Common myeloid progenitor, CD34-positive (primary cell): ENCODE data around the gene ERRFI1.

Experiments used
- CTCF ChIA-PET: fragments of 350-600 bp; sonication (Branson Sonifier 250); formaldehyde crosslinking; loops from one replicate; lab custom pipeline; 2021; ENCODE audit warnings: antibody characterized with exemption; lab: Charles Lee
- POLR2A ChIA-PET: fragments of 350-600 bp; sonication (Branson Sonifier 250); formaldehyde crosslinking; loops from one replicate; lab custom pipeline; 2021; ENCODE audit warnings: antibody characterized with exemption; lab: Charles Lee
- DNase-seq, 3 donors: peaks; one replicate each; pipeline versions ENCODE4 v3.0.0 to v3.0.0-alpha.2; 2013
- H3K27ac ChIP-seq, 2 experiments: 1 replicate in 1 of 2; 2 replicates in 1 of 2; pipeline ENCODE4 v1.7.0; 2013; ENCODE audit warnings: inconsistent platforms in 2 of 2, low read length in 2 of 2, mild to moderate bottlenecking in 2 of 2, low read depth in 1 of 2, moderate library complexity in 1 of 2; ENCODE audit not compliant: severe bottlenecking in 2 of 2, insufficient read depth in 1 of 2, poor library complexity in 1 of 2
- H3K27me3 ChIP-seq, 5 experiments: replicated peaks in 2 of 5; 1 replicate in 3 of 5; 2 replicates in 2 of 5; pipeline versions ENCODE4 v1.6.1 to v1.7.0; 2013; ENCODE audit warnings: low read length in 4 of 5, mild to moderate bottlenecking in 2 of 5, moderate library complexity in 2 of 5, inconsistent platforms in 1 of 5; ENCODE audit not compliant: insufficient read depth in 5 of 5, control insufficient read depth in 4 of 5
- H3K36me3 ChIP-seq, 4 experiments: 1 replicate in 2 of 4; 2 replicates in 2 of 4; pipeline versions ENCODE4 v1.6.1 to v1.7.0; 2013; ENCODE audit warnings: low read length in 3 of 4, control low read depth in 1 of 4, mild to moderate bottlenecking in 1 of 4; ENCODE audit not compliant: control insufficient read depth in 4 of 4, insufficient read depth in 4 of 4
- H3K4me1 ChIP-seq, 4 experiments: 1 replicate in 3 of 4; 2 replicates in 1 of 4; pipeline versions ENCODE4 v1.6.1 to v1.7.1; 2013; ENCODE audit warnings: low read length in 3 of 4, mild to moderate bottlenecking in 3 of 4, control low read depth in 1 of 4, inconsistent platforms in 1 of 4, moderate library complexity in 1 of 4; ENCODE audit not compliant: control insufficient read depth in 4 of 4, insufficient read depth in 4 of 4; ENCODE audit errors: control extremely low read depth in 1 of 4
- H3K4me3 ChIP-seq, 7 experiments: 1 replicate in 4 of 7; 2 replicates in 3 of 7; pipeline versions ENCODE4 v1.5.1 to v1.7.0; 2013; ENCODE audit warnings: mild to moderate bottlenecking in 7 of 7, low read length in 6 of 7, moderate library complexity in 6 of 7, inconsistent platforms in 2 of 7, low read depth in 2 of 7, control low read depth in 1 of 7; ENCODE audit not compliant: insufficient read depth in 4 of 7, control insufficient read depth in 1 of 7; ENCODE audit errors: extremely low read depth in 1 of 7
- H3K9me3 ChIP-seq, 5 experiments: 1 replicate in 4 of 5; 2 replicates in 1 of 5; pipeline versions ENCODE4 v1.6.1 to v1.7.1; 2013; ENCODE audit warnings: low read length in 4 of 5, mild to moderate bottlenecking in 2 of 5, inconsistent platforms in 1 of 5, low read depth in 1 of 5, moderate library complexity in 1 of 5; ENCODE audit not compliant: control insufficient read depth in 4 of 5, insufficient read depth in 2 of 5; ENCODE audit errors: control extremely low read depth in 1 of 5
- WGBS: methylation state at CpG from one replicate; pipeline ENCODE4 v1.1.5; 2013; ENCODE audit not compliant: insufficient coverage; 5-methylcytosine and 5-hydroxymethylcytosine counted together

The ERRFI1 gene

GRCh38 chr1:8042134-8042533 is 16.0 kb upstream of the ERRFI1 start:
- WGBS = no CpG with 5 or more reads among the region's 3 CpGs
- ChIA-PET POLR2A (no interaction called here), CTCF (interaction anchor here (1.3 kb wide), 1 partner anchor 11 kb away, joined by 4 read pairs; no protein-coding TSS in a partner anchor)
- Histone ChIP-seq H3K4me1 (no peaks in the 10 kb centered on the region), H3K4me3 (no peak overlapping the region), H3K27ac (no peak overlapping the region), H3K9me3 (peaks cover 0 to 2% (median 0%) of the 10 kb centered on the region in 5 experiments), H3K27me3 (no peaks in the 10 kb centered on the region), H3K36me3 (no peaks in the 10 kb centered on the region)
- no peak for DNase-seq

- WGBS = 100% methylated on average over 1 of the region's 1 CpG
- Histone ChIP-seq H3K36me3 (no peaks in the 10 kb centered on the region), H3K27ac (no peak overlapping the region), H3K27me3 (peaks cover 0 to 3% (median 0%) of the 10 kb centered on the region in 5 experiments), H3K4me3 (no peak overlapping the region), H3K4me1 (no peaks in the 10 kb centered on the region), H3K9me3 (peaks cover 0 to 2% (median 0%) of the 10 kb centered on the region in 5 experiments)
- CTCF ChIA-PET = interaction anchor here (0.8 kb wide), 1 partner anchor 27 kb away, joined by 3 read pairs; no protein-coding TSS in a partner anchor
- no peak for DNase-seq
- POLR2A ChIA-PET = no interaction called here
These were observed 14.5 kb upstream of the ERRFI1 start for GRCh38 chr1:8040586-8040985.

GRCh38 chr1:8039071-8039470 is 13.0 kb upstream of the ERRFI1 start:
- ChIA-PET CTCF (interaction anchor here (0.9 kb wide), 1 partner anchor 25 kb away, joined by 3 read pairs; no protein-coding TSS in a partner anchor), POLR2A (no interaction called here)
- Histone ChIP-seq H3K27ac (no peak overlapping the region), H3K27me3 (peaks cover 0 to 5% (median 0%) of the 10 kb centered on the region in 5 experiments), H3K4me1 (no peaks in the 10 kb centered on the region), H3K4me3 (no peak overlapping the region), H3K9me3 (peaks cover 0 to 2% (median 0%) of the 10 kb centered on the region in 5 experiments), H3K36me3 (no peaks in the 10 kb centered on the region)
- 83% methylated on average over 2 of the region's 2 CpGs for WGBS
- DNase-seq = no peak

GRCh38 chr1:8035289-8035688 is 9.2 kb upstream of the ERRFI1 start:
- CTCF ChIA-PET = interaction anchor here (3.1 to 9.4 kb wide), 2 partner anchors 280 to 314 kb away, joined by 15 to 54 read pairs; no protein-coding TSS in a partner anchor
- WGBS = 100% methylated on average over 3 of the region's 4 CpGs
- peaks cover 0 to 5% (median 0%) of the 10 kb centered on the region in 5 experiments for H3K27me3 ChIP-seq
- H3K4me1 ChIP-seq = no peaks in the 10 kb centered on the region
- POLR2A ChIA-PET = no interaction called here
- H3K27ac ChIP-seq = no peak overlapping the region
- H3K4me3 ChIP-seq = no peak overlapping the region
- H3K9me3 ChIP-seq = no peaks in the 10 kb centered on the region
- DNase-seq = no peak
- no peaks in the 10 kb centered on the region for H3K36me3 ChIP-seq

- Histone ChIP-seq H3K4me1 (no peaks in the 10 kb centered on the region), H3K4me3 (no peak overlapping the region), H3K9me3 (no peaks in the 10 kb centered on the region), H3K27me3 (peaks cover 0 to 5% (median 4%) of the 10 kb centered on the region in 5 experiments), H3K36me3 (no peaks in the 10 kb centered on the region), H3K27ac (no peak overlapping the region)
- DNase-seq = no peak
- ChIA-PET CTCF (interaction anchor here (1.0 to 9.4 kb wide), 4 partner anchors 16 to 317 kb away, joined by 5 to 54 read pairs (median 17); no protein-coding TSS in a partner anchor), POLR2A (no interaction called here)
- WGBS = 80% methylated on average over 4 of the region's 6 CpGs
These were observed 7.2 kb upstream of the ERRFI1 start for GRCh38 chr1:8033322-8033721.

- CTCF ChIA-PET = interaction anchor here (0.7 to 9.4 kb wide), 9 partner anchors 12 to 318 kb away, joined by 3 to 54 read pairs (median 5); no protein-coding TSS in a partner anchor
- no peak overlapping the region for H3K4me3 ChIP-seq
- no peaks in the 10 kb centered on the region for H3K9me3 ChIP-seq
- no peaks in the 10 kb centered on the region for H3K36me3 ChIP-seq
- no CpG with 5 or more reads among the region's 3 CpGs for WGBS
- peaks cover 3 to 7% (median 4%) of the 10 kb centered on the region in 5 experiments for H3K27me3 ChIP-seq
- no peak for DNase-seq
- no peak overlapping the region for H3K27ac ChIP-seq
- no peaks in the 10 kb centered on the region for H3K4me1 ChIP-seq
- POLR2A ChIA-PET = no interaction called here
These were observed 6.3 kb upstream of the ERRFI1 start for GRCh38 chr1:8032366-8032910.

- Histone ChIP-seq H3K27ac (no peak overlapping the region), H3K4me1 (peaks cover 0 to 4% (median 4%) of the 10 kb centered on the region in 4 experiments), H3K36me3 (no peaks in the 10 kb centered on the region), H3K9me3 (no peaks in the 10 kb centered on the region), H3K27me3 (peaks cover 3 to 17% (median 13%) of the 10 kb centered on the region in 5 experiments), H3K4me3 (no peak overlapping the region)
- ChIA-PET CTCF (interaction anchor here (0.7 to 9.4 kb wide), 8 partner anchors 11 to 319 kb away, joined by 3 to 54 read pairs (median 4); no protein-coding TSS in a partner anchor), POLR2A (no interaction called here)
- WGBS = 92% methylated on average over 5 of the region's 9 CpGs
- DNase-seq = peak; percentile 51 to 72 (median 58)
These were observed 5.2 kb upstream of the ERRFI1 start for GRCh38 chr1:8031176-8031785.
